DND-41 (cell line): Measurements from ENCODE around the gene THSD4.

Experiments used
- ATAC-seq: fragments of 200-7000 bp; cut with Tn5 transposase; 3 replicates; pipeline ENCODE4 v1.9.1; 2021; ENCODE audit warnings: low read depth; ENCODE audit not compliant: insufficient read depth
- DNase-seq: peaks from one replicate; pipeline ENCODE4 v3.0.0-alpha.2; 2020
- H2AFZ ChIP-seq: 2 replicates; pipeline ENCODE4 v1.6.0; 2012; ENCODE audit warnings: low read depth, low read length
- H3K27ac ChIP-seq: 2 replicates; pipeline ENCODE4 v1.5.1; 2012; ENCODE audit warnings: low read length, inconsistent platforms
- H3K27me3 ChIP-seq: fragments of 200-600 bp; sonication (generic); 2 replicates; pipeline ENCODE4 v1.6.0; 2012; ENCODE audit warnings: low read length, mild to moderate bottlenecking, inconsistent platforms; ENCODE audit not compliant: insufficient read depth, poor library complexity
- H3K36me3 ChIP-seq: 2 replicates; pipeline ENCODE4 v1.5.1; 2012; ENCODE audit warnings: low read length, inconsistent platforms; ENCODE audit not compliant: insufficient read depth
- H3K4me1 ChIP-seq: 2 replicates; pipeline ENCODE4 v1.5.1; 2012; ENCODE audit warnings: mild to moderate bottlenecking, low read length; ENCODE audit not compliant: insufficient read depth
- H3K4me2 ChIP-seq: 2 replicates; pipeline ENCODE4 v1.6.0; 2012; ENCODE audit warnings: mild to moderate bottlenecking, moderate library complexity, low read length, inconsistent platforms; ENCODE audit not compliant: insufficient read depth
- H3K4me3 ChIP-seq, 2 experiments: fragments of 200-600 bp in 1 of 2; shearing (Covaris generic) in 1 of 2; 2 replicates each; pipeline ENCODE4 v1.5.1; 2012 to 2016; ENCODE audit warnings: inconsistent platforms in 2 of 2, low read length in 2 of 2, mild to moderate bottlenecking in 2 of 2, low read depth in 1 of 2, moderate library complexity in 1 of 2
- H3K79me2 ChIP-seq: 2 replicates; pipeline ENCODE4 v1.6.0; 2012; ENCODE audit warnings: low read length, inconsistent platforms; ENCODE audit not compliant: insufficient read depth
- H3K9ac ChIP-seq: 2 replicates; pipeline ENCODE4 v1.6.0; 2012; ENCODE audit warnings: low read depth, mild to moderate bottlenecking, inconsistent platforms, low read length, moderate library complexity
- H3K9me3 ChIP-seq: 2 replicates; pipeline ENCODE4 v1.5.1; 2012; ENCODE audit warnings: low read length, moderate library complexity, mild to moderate bottlenecking, inconsistent platforms; ENCODE audit not compliant: insufficient read depth, severe bottlenecking
- H4K20me1 ChIP-seq: 2 replicates; pipeline ENCODE4 v1.6.0; 2012; ENCODE audit warnings: low read length; ENCODE audit not compliant: insufficient read depth
- CTCF ChIP-seq: IDR thresholded peaks from 2 replicates; pipeline ENCODE4 v1.5.1; 2012; ENCODE audit warnings: borderline replicate concordance, low read length, moderate library complexity, mild to moderate bottlenecking; ENCODE audit not compliant: poor library complexity, severe bottlenecking; ENCODE audit errors: extremely low read depth
- EZH2 ChIP-seq: IDR thresholded peaks from 3 replicates; pipeline ENCODE4 v1.6.1; 2012; ENCODE audit warnings: borderline replicate concordance, low read depth, mild to moderate bottlenecking, moderate library complexity, low read length, inconsistent platforms; ENCODE audit not compliant: severe bottlenecking

THSD4 gene

GRCh38 chr15:71597126-71597525 lies 481.9 kb downstream of the THSD4 start:
- H3K79me2 ChIP-seq, result no peaks in the 10 kb centered on the region
- DNase-seq (no peak), ATAC-seq (no peak)
- H3K36me3 ChIP-seq, result no peaks in the 10 kb centered on the region
- no peak overlapping the region for H3K27ac ChIP-seq
- no peak for TF ChIP-seq EZH2
- no peak for TF ChIP-seq CTCF
- H4K20me1 ChIP-seq, result no peaks in the 10 kb centered on the region
- no peak overlapping the region for H3K4me3 ChIP-seq
- no peak overlapping the region for H3K9ac ChIP-seq
- no peak overlapping the region for H3K4me2 ChIP-seq
- no peaks in the 10 kb centered on the region for H3K4me1 ChIP-seq
- no peaks in the 10 kb centered on the region for H3K27me3 ChIP-seq
- no peaks in the 10 kb centered on the region for H3K9me3 ChIP-seq
- no peak overlapping the region for H2AFZ ChIP-seq

- no peak for DNase-seq
- Histone ChIP-seq H3K36me3 (no peaks in the 10 kb centered on the region), H3K4me1 (no peaks in the 10 kb centered on the region), H3K79me2 (no peaks in the 10 kb centered on the region), H3K27me3 (no peaks in the 10 kb centered on the region), H4K20me1 (no peaks in the 10 kb centered on the region), H3K4me3 (no peak overlapping the region), H2AFZ (no peak overlapping the region), H3K27ac (no peak overlapping the region), H3K9ac (no peak overlapping the region), H3K4me2 (no peak overlapping the region), H3K9me3 (no peaks in the 10 kb centered on the region)
- ATAC-seq, result no peak
- TF ChIP-seq EZH2, result no peak
- TF ChIP-seq CTCF, result no peak
These were observed 482.4 kb downstream of the THSD4 start for GRCh38 chr15:71597637-71598036.

- ATAC-seq (no peak), DNase-seq (no peak)
- H3K27me3 ChIP-seq, result no peaks in the 10 kb centered on the region
- no peaks in the 10 kb centered on the region for H3K4me1 ChIP-seq
- H2AFZ ChIP-seq, result no peak overlapping the region
- H3K27ac ChIP-seq, result no peak overlapping the region
- no peaks in the 10 kb centered on the region for H3K9me3 ChIP-seq
- no peaks in the 10 kb centered on the region for H4K20me1 ChIP-seq
- no peaks in the 10 kb centered on the region for H3K36me3 ChIP-seq
- TF ChIP-seq CTCF (no peak), EZH2 (no peak)
- no peaks in the 10 kb centered on the region for H3K79me2 ChIP-seq
- no peak overlapping the region for H3K4me3 ChIP-seq
- H3K9ac ChIP-seq, result no peak overlapping the region
- H3K4me2 ChIP-seq, result no peak overlapping the region
These were observed 483.5 kb downstream of the THSD4 start for GRCh38 chr15:71598741-71599140.
